Forelimb muscle (tissue), 1 donor: ENCODE results near the gene HDAC2. TPM values are rescaled to one million over a fixed set of nuclear protein-coding genes. Genes with fewer than 3 reads are reported as not detected.
"Not testable (repeated sequence)": the region's sequence is repeated elsewhere in the genome, so short reads cannot be mapped to it uniquely, and the experiment has no call there.

Source experiments
- DNase-seq: peaks from one replicate; pipeline ENCODE4 v3.0.0-alpha.2; 2013; ENCODE audit warnings: low read depth
- polyA plus RNA-seq: library from polyadenylated mRNA; unstranded; fragments of 120-200 nt; gene quantifications from one replicate; pipeline ENCODE4 v1.2.1, GENCODE V29; 2013; ENCODE audit not compliant: insufficient read length

HDAC2 gene
- 138 TPM for polyA plus RNA-seq

DNA sequence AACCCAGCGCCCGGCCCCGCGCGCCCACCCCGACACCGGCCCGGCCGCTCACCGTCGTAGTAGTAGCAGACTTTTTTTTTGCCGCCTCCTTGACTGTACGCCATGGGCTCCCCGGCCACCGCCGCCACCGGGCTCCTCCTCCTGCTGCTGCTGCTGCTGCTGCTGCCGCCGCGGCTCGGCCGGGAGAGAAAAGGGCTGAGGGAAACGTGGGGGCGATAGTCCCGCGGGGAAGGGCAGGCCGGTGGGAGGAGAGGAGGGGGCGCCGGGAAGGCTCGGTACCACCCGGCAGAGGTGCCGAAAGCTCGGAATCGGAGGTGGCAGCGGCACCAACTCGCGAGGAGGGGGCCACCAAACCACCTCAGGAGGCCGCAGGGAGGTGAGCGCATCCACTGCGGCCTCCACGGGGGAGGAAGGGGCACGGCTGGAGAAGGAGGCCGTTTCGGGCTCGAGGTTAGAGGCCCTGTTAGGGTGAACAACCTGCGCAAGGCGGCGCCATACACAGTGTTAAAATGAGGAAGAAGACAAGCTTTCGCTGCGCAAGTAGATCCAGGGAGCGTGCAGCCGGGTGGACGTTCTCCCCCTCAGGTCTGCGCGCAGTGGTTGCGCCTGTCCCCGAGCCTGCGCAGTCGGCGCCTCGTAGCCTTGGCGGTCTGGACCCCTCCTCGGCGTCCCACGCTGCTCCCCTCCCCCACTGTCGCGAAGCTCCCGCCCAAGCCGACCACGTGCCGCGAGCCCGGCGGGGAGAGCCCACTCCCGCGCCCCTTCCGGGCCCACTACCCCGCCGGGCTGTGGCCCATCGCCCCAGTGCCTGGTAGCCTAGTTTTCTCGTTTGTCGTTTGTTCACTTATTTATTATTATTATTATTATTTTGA is at the start of gene HDAC2:
HDAC2 (minus strand) TSS at position 344 of the 872 bp plus-strand sequence; CDS start at position 104, 240 bp downstream.
- no peak for DNase-seq

- DNase-seq, result no peak
Observed at GRCh38 chr6:114020196-114020595, 49.2 kb upstream of the HDAC2 start.

GRCh38 chr6:114017146-114017545 is 46.2 kb upstream of the HDAC2 start:
- DNase-seq, result not testable (repeated sequence)

GRCh38 chr6:114014106-114014505 is 43.2 kb upstream of the HDAC2 start:
- not testable (repeated sequence) for DNase-seq

DNA sequence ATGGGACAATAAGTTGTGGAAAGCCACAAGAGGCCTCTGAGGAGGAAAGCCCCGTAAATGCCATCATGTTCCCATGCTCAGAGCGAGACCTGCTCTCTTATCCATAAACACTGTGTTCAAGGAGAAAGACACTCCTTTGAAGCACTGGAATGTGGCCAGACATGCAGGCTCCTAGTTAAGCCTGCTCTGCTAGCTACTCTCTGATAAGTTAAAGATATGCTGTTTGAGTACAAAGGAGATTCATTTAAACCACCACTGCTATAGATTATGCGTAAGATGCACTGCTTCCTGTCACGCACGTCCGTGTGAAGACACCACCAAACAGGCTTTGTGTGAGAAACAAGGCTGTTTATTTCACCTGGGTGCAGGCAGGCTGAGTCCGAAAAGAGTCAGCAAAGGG is 40.5 kb upstream of the HDAC2 start:
- DNase-seq, result not testable (repeated sequence)

- DNase-seq, result no peak
Observed at GRCh38 chr6:114010540-114010939, 39.6 kb upstream of the HDAC2 start.

DNA sequence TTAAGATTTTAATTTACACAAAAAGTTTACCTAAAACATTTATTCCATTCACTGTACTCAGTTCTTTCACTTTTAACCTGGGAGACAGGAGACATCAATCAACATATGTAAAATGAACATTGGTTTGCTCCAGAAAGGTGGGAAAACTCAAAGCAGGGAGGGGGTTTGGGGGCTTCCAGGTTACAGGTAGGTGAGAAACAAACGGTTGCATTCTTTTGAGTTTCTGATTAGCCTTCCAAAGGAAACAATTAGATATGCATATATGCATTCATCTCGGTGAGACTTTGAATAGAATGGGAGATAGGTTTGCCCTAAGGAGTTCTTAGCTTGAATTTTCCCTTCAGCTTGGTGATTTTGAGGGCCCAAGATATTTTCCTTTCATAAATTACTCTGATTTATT is 38.2 kb upstream of the HDAC2 start:
- DNase-seq, result no peak

DNA sequence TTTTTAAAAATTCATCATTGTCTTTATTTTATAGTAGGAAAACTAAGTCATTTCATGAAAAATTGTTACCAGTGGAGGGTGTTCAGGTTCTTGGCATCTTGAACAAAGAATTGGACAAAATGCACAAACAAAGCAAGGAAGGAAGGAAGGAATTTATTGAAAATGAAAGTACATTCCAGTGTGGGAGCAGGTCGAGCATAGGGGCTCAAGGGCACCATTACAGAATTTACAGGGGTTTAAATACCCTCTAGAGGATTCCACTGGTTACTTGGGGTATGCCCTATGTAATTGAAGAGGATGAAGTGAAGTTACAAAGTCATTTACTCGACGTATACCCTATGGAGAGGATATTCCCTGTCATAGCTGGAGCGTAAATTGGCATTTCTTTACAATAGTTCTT is 37.4 kb upstream of the HDAC2 start:
- no peak for DNase-seq

GRCh38 chr6:114007516-114007915 is 36.6 kb upstream of the HDAC2 start:
- no peak for DNase-seq

- DNase-seq, result no peak
Observed at GRCh38 chr6:114001354-114001753, 30.4 kb upstream of the HDAC2 start.

DNA sequence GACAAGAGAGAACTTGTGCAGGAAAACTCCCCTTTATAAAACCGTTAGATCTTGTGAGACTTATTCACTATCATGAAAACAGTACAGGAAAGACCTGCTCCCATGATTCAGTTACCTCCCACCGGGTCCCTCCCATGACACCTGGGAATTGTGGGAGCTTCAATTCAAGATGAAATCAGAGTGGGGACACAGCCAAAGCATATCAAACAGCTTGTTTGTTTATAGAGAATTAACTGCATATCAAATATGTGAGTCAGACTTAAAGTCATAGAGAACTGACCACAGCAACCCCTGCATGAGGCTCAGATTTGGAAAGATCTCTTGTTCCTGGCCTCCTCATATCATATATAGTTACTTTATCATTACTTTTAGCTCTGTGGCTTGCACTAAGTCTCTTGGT is 29.1 kb upstream of the HDAC2 start:
- no peak for DNase-seq

GRCh38 chr6:113999284-113999683 is 28.3 kb upstream of the HDAC2 start:
- no peak for DNase-seq

GRCh38 chr6:113998811-113999210 is 27.9 kb upstream of the HDAC2 start:
- DNase-seq, result no peak

- DNase-seq, result peak; percentile 47
Observed at GRCh38 chr6:113997116-113997515, 26.2 kb upstream of the HDAC2 start.

DNA sequence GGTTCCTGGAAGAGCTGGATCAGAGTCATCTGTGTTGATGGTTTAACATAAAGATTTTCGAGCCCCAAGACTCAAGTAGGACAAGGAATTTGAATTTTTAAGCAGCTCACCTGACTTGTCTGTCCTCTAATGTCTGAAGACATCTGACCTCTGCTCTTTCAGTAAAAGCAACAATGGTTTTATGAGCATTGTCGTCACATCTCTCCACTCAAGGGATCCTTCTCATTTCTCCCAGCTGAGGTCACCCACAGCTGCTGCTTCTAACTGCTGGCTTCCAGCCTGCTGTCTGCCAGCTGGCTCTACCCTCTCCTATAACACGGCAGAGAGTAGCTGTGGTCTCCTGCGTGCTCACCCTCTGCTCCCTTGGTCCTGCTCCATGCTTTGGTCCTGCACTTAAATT is 24.7 kb upstream of the HDAC2 start:
- DNase-seq, result peak; percentile 49

DNA sequence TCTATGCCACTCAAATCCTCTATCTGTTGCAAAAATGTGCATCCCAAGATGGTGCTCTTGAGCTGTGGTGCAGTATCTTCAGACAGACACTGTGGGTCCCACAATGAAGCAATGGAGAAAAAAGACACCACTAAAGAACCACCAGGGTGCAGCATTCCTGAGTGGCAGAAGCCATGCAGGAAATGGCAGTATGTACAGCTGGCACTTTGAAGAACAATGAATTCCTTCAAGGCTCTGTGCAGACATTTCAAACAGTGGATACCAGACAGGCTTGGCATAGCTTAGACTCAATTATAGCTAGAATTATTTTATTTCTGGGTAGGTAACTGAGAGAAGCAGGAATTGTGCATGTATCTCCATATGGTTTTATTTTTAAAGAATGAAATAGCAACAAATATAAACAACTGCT is 24.0 kb upstream of the HDAC2 start:
- no peak for DNase-seq

GRCh38 chr6:113989675-113990074 is 18.7 kb upstream of the HDAC2 start:
- DNase-seq, result no peak

- DNase-seq, result not testable (repeated sequence)
Observed at GRCh38 chr6:113982675-113983074, 11.7 kb upstream of the HDAC2 start.

- no peak for DNase-seq
Observed at GRCh38 chr6:113982055-113982550, 11.2 kb upstream of the HDAC2 start.

DNA sequence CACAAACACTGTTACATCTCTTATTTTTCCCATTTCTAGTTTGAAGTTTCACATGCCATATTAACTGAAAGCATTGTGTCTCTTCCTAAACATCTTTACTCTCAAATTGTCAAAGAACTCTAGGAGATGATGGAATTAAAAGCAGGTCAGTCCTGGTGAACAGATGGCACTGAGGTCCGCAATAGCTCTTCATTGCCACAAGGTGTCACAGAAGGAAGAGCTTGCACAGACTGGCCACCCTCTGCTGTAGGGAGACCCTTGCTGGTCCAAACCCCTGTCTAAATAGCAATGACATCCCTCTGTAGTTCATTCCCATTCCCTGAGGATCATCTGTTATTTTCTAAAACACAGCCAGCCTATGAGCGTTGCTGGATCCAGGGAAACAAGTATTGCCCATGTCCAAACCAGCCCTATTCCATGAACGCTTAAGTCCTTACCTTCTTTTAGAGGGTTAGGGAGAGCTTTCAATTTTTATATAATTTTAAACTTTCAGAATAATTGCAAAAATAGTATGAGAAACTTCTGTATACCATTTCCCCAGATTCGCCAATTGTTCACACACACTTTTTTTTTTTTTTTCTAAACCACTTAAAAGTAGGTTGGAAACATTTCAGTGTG is 10.1 kb upstream of the HDAC2 start:
- no peak for DNase-seq

DNA sequence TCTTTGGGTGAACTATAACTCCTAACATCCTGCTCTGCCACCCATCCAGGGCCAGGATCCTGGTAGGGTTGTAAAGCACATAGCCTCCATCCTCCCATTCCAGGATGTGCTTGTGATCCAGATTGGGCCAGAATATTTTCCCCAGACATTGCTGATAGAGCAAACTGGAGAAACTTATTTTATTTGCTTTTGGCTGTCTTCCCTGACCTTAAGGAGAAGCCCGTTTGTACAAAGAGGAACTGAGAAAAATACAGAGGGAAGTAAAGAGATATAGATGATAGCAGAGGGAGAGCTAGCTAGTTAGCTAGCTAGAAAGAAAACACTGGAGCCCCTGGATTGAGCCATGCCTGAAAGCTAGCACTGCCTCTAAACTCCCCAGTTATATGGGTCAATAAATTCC is 9.0 kb upstream of the HDAC2 start:
- no peak for DNase-seq

DNA sequence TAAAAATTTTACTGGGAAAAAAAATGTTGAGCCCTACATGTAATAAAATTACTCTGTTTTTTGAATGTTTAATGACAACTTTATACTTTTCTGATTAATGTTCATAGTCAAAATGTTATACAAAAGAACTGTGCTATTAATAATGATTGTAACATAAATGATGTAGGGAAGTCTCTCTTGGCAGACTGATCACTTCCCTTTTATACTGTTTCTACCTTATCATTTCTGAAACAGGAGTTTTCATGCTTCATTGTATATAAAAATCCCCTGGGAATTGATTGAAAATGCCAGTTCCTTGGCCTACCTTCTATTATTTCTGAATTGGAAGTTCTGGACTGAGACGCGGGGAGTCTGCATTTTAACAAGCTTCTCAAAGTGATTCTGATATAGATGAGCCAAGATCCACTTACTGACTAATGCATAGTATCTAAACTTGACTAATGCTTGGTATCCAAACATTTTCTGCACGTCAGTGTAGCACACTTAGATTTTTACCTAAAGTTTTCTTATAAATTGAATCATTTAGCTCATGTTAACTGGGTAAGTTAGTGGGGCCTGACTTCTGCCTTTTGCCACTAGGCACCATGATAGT is 7.2 kb upstream of the HDAC2 start:
- no peak for DNase-seq

- DNase-seq, result no peak
Observed at GRCh38 chr6:113976806-113977205, 5.9 kb upstream of the HDAC2 start.
